ENCODE data around the gene SPATC1L.

SPATC1L gene

GRCh38 chr21:46157987-46158451, 26.2 kb downstream of the SPATC1L start:
- H3K4me1 ChIP-seq (ENCODE audit: insufficient read depth, low read length), result peaks cover 6% of the 10 kb centered on the region
- H3K27me3 ChIP-seq (ENCODE audit: insufficient read depth, low read length), result no peaks in the 10 kb centered on the region
- no peak overlapping the region for H3K9ac ChIP-seq (ENCODE audit: low read depth, low read length)
- no peak overlapping the region for H3K27ac ChIP-seq (ENCODE audit: low read depth, low read length)
- WGBS, result 95% methylated on average over 15 of the region's 15 CpGs
- peaks cover 8% of the 10 kb centered on the region for H3K36me3 ChIP-seq (ENCODE audit: insufficient read depth, low read length)
- no peak overlapping the region for H3K4me3 ChIP-seq (ENCODE audit: low read length)
- H3K9me3 ChIP-seq (ENCODE audit: insufficient read depth, low read depth, low read length), result peaks cover 4% of the 10 kb centered on the region; the same call in 1 of the 2 replicates

- Histone ChIP-seq H3K9me3 (ENCODE audit: insufficient read depth, low read depth, low read length) (peaks cover 4% of the 10 kb centered on the region; the same call in 1 of the 2 replicates), H3K4me1 (ENCODE audit: insufficient read depth, low read length) (peaks cover 11% of the 10 kb centered on the region), H3K27ac (ENCODE audit: low read depth, low read length) (no peak overlapping the region), H3K27me3 (ENCODE audit: insufficient read depth, low read length) (no peaks in the 10 kb centered on the region), H3K36me3 (ENCODE audit: insufficient read depth, low read length) (peaks cover 6% of the 10 kb centered on the region), H3K4me3 (ENCODE audit: low read length) (no peak overlapping the region), H3K9ac (ENCODE audit: low read depth, low read length) (no peak overlapping the region)
- 92% methylated on average over 12 of the region's 12 CpGs for WGBS
Observed at GRCh38 chr21:46157396-46157986, 26.8 kb downstream of the SPATC1L start.

GRCh38 chr21:46156678-46157077, 27.6 kb downstream of the SPATC1L start:
- Histone ChIP-seq H3K27me3 (ENCODE audit: insufficient read depth, low read length) (no peaks in the 10 kb centered on the region), H3K4me3 (ENCODE audit: low read length) (no peak overlapping the region), H3K9ac (ENCODE audit: low read depth, low read length) (no peak overlapping the region), H3K9me3 (ENCODE audit: insufficient read depth, low read depth, low read length) (peaks cover 4% of the 10 kb centered on the region; the same call in 1 of the 2 replicates), H3K4me1 (ENCODE audit: insufficient read depth, low read length) (peaks cover 11% of the 10 kb centered on the region), H3K27ac (ENCODE audit: low read depth, low read length) (no peak overlapping the region), H3K36me3 (ENCODE audit: insufficient read depth, low read length) (peaks cover 6% of the 10 kb centered on the region)
- WGBS, result 91% methylated on average over 10 of the region's 10 CpGs

- peaks cover 11% of the 10 kb centered on the region for H3K4me1 ChIP-seq (ENCODE audit: insufficient read depth, low read length)
- no peak overlapping the region; the same call in 1 of the 2 replicates for H3K9ac ChIP-seq (ENCODE audit: low read depth, low read length)
- no peaks in the 10 kb centered on the region for H3K27me3 ChIP-seq (ENCODE audit: insufficient read depth, low read length)
- WGBS, result 93% methylated on average over 7 of the region's 7 CpGs
- peaks cover 4% of the 10 kb centered on the region for H3K36me3 ChIP-seq (ENCODE audit: insufficient read depth, low read length)
- no peak overlapping the region for H3K27ac ChIP-seq (ENCODE audit: low read depth, low read length)
- peaks cover 4% of the 10 kb centered on the region; the same call in 1 of the 2 replicates for H3K9me3 ChIP-seq (ENCODE audit: insufficient read depth, low read depth, low read length)
- H3K4me3 ChIP-seq (ENCODE audit: low read length), result no peak overlapping the region
Observed at GRCh38 chr21:46156378-46156645, 27.9 kb downstream of the SPATC1L start.

- 94% methylated on average over 34 of the region's 34 CpGs for WGBS
- Histone ChIP-seq H3K4me3 (ENCODE audit: low read length) (no peak within 1 kb of the TSS), H3K9me3 (ENCODE audit: insufficient read depth, low read depth, low read length) (no peaks in the 10 kb centered on the region), H3K9ac (ENCODE audit: low read depth, low read length) (peak within 1 kb of the TSS; percentile 3; the same call in 1 of the 2 replicates), H3K27ac (ENCODE audit: low read depth, low read length) (no peak within 1 kb of the TSS), H3K36me3 (ENCODE audit: insufficient read depth, low read length) (no peaks in the 10 kb centered on the region), H3K4me1 (ENCODE audit: insufficient read depth, low read length) (peaks cover 11% of the 10 kb centered on the region), H3K27me3 (ENCODE audit: insufficient read depth, low read length) (no peaks in the 10 kb centered on the region)
Observed at GRCh38 chr21:46155514-46156377, 28.5 kb downstream of the SPATC1L start, which contains the start of gene FTCD. TSS of gene FTCD (minus strand) at chr21:46155579. CDS start at chr21:46155523, 56 bp downstream.

- Histone ChIP-seq H3K4me1 (ENCODE audit: insufficient read depth, low read length) (peaks cover 11% of the 10 kb centered on the region), H3K4me3 (ENCODE audit: low read length) (no peak overlapping the region), H3K36me3 (ENCODE audit: insufficient read depth, low read length) (no peaks in the 10 kb centered on the region), H3K27ac (ENCODE audit: low read depth, low read length) (no peak overlapping the region), H3K9me3 (ENCODE audit: insufficient read depth, low read depth, low read length) (no peaks in the 10 kb centered on the region), H3K27me3 (ENCODE audit: insufficient read depth, low read length) (no peaks in the 10 kb centered on the region), H3K9ac (ENCODE audit: low read depth, low read length) (no peak overlapping the region)
- 94% methylated on average over 16 of the region's 16 CpGs for WGBS
Observed at GRCh38 chr21:46154955-46155513, 29.2 kb downstream of the SPATC1L start.

- no peak overlapping the region for H3K4me3 ChIP-seq (ENCODE audit: low read length)
- peaks cover 11% of the 10 kb centered on the region for H3K4me1 ChIP-seq (ENCODE audit: insufficient read depth, low read length)
- no peak overlapping the region for H3K27ac ChIP-seq (ENCODE audit: low read depth, low read length)
- no peaks in the 10 kb centered on the region for H3K36me3 ChIP-seq (ENCODE audit: insufficient read depth, low read length)
- no peak overlapping the region for H3K9ac ChIP-seq (ENCODE audit: low read depth, low read length)
- WGBS, result 89% methylated on average over 39 of the region's 39 CpGs
- H3K9me3 ChIP-seq (ENCODE audit: insufficient read depth, low read depth, low read length), result no peaks in the 10 kb centered on the region
- no peaks in the 10 kb centered on the region for H3K27me3 ChIP-seq (ENCODE audit: insufficient read depth, low read length)
Observed at GRCh38 chr21:46154155-46154954, 29.9 kb downstream of the SPATC1L start.

GRCh38 chr21:46153247-46154154, 30.8 kb downstream of the SPATC1L start:
- H3K9me3 ChIP-seq (ENCODE audit: insufficient read depth, low read depth, low read length), result no peaks in the 10 kb centered on the region
- H3K9ac ChIP-seq (ENCODE audit: low read depth, low read length), result peak overlapping the region; percentile 49
- H3K4me1 ChIP-seq (ENCODE audit: insufficient read depth, low read length), result peaks cover 11% of the 10 kb centered on the region
- WGBS, result 50% methylated on average over 33 of the region's 33 CpGs
- H3K27ac ChIP-seq (ENCODE audit: low read depth, low read length), result peak overlapping the region; percentile 70
- H3K27me3 ChIP-seq (ENCODE audit: insufficient read depth, low read length), result no peaks in the 10 kb centered on the region
- no peaks in the 10 kb centered on the region for H3K36me3 ChIP-seq (ENCODE audit: insufficient read depth, low read length)
- no peak overlapping the region for H3K4me3 ChIP-seq (ENCODE audit: low read length)

GRCh38 chr21:46152927-46153246, 31.4 kb downstream of the SPATC1L start:
- Histone ChIP-seq H3K27ac (ENCODE audit: low read depth, low read length) (peak overlapping the region; percentile 70), H3K36me3 (ENCODE audit: insufficient read depth, low read length) (no peaks in the 10 kb centered on the region), H3K4me3 (ENCODE audit: low read length) (no peak overlapping the region), H3K9ac (ENCODE audit: low read depth, low read length) (no peak overlapping the region), H3K27me3 (ENCODE audit: insufficient read depth, low read length) (no peaks in the 10 kb centered on the region), H3K4me1 (ENCODE audit: insufficient read depth, low read length) (peaks cover 11% of the 10 kb centered on the region), H3K9me3 (ENCODE audit: insufficient read depth, low read depth, low read length) (no peaks in the 10 kb centered on the region)
- WGBS, result 62% methylated on average over 18 of the region's 18 CpGs
